H9 (cell line): ENCODE measurements around the gene SELPLG. TPM values are rescaled to one million over a fixed set of nuclear protein-coding genes. Genes with fewer than 3 reads are reported as not detected.

Experiments used
- DNase-seq: peaks from one replicate; pipeline ENCODE4 v3.0.0-alpha.2; 2017
- H2AFZ ChIP-seq: one replicate; pipeline ENCODE4 v1.6.1; 2013; ENCODE audit warnings: mild to moderate bottlenecking, low read length, control low read depth, moderate library complexity
- H2AK5ac ChIP-seq: 2 replicates; pipeline ENCODE4 v1.6.1; 2013; ENCODE audit warnings: low read length, control low read depth, mixed read lengths; ENCODE audit not compliant: insufficient read length
- H2BK120ac ChIP-seq: one replicate; pipeline ENCODE4 v1.6.1; 2013; ENCODE audit warnings: low read depth, mild to moderate bottlenecking, low read length, control low read depth, inconsistent platforms; ENCODE audit not compliant: poor library complexity, severe bottlenecking
- H2BK12ac ChIP-seq: 2 replicates; pipeline ENCODE4 v1.6.1; 2013; ENCODE audit warnings: low read length, control low read depth, mixed read lengths, low read depth; ENCODE audit not compliant: insufficient read length
- H2BK15ac ChIP-seq: 2 replicates; pipeline ENCODE4 v1.6.1; 2013; ENCODE audit warnings: low read depth, low read length, control low read depth
- H2BK20ac ChIP-seq: one replicate; pipeline ENCODE4 v1.6.1; 2013; ENCODE audit warnings: low read depth, mild to moderate bottlenecking, low read length, control low read depth, inconsistent platforms; ENCODE audit not compliant: poor library complexity, severe bottlenecking
- H2BK5ac ChIP-seq: 2 replicates; pipeline ENCODE4 v1.6.1; 2013; ENCODE audit warnings: low read length, control low read depth, mixed read lengths; ENCODE audit not compliant: insufficient read length
- H3K14ac ChIP-seq: 2 replicates; pipeline ENCODE4 v1.6.1; 2013; ENCODE audit warnings: low read length, control low read depth; ENCODE audit not compliant: insufficient read depth
- H3K18ac ChIP-seq: 2 replicates; pipeline ENCODE4 v1.6.1; 2013; ENCODE audit warnings: low read depth, mild to moderate bottlenecking, mixed read lengths, low read length, control low read depth; ENCODE audit not compliant: insufficient read length
- H3K23ac ChIP-seq: 2 replicates; pipeline ENCODE4 v1.6.1; 2013; ENCODE audit warnings: low read length, control low read depth, mixed read lengths, low read depth; ENCODE audit not compliant: insufficient read length
- H3K23me2 ChIP-seq: 2 replicates; pipeline ENCODE4 v1.6.1; 2013; ENCODE audit warnings: low read depth, mild to moderate bottlenecking, mixed read lengths, low read length, control low read depth; ENCODE audit not compliant: insufficient read length, poor library complexity, severe bottlenecking
- H3K27ac ChIP-seq: 2 replicates; pipeline ENCODE4 v1.5.1; 2013; ENCODE audit warnings: low read length, control low read depth, mixed read lengths, low read depth; ENCODE audit not compliant: insufficient read length
- H3K27me3 ChIP-seq: 2 replicates; pipeline ENCODE4 v1.6.1; 2013; ENCODE audit warnings: low read length, control low read depth, inconsistent platforms; ENCODE audit not compliant: insufficient read depth
- H3K4ac ChIP-seq: 2 replicates; pipeline ENCODE4 v1.6.1; 2013; ENCODE audit warnings: low read depth, mild to moderate bottlenecking, control low read depth, inconsistent platforms, low read length, moderate library complexity
- H3K4me1 ChIP-seq: 2 replicates; pipeline ENCODE4 v1.6.1; 2013; ENCODE audit warnings: low read length, control low read depth, inconsistent platforms; ENCODE audit not compliant: insufficient read depth
- H3K4me2 ChIP-seq: 2 replicates; pipeline ENCODE4 v1.6.1; 2013; ENCODE audit warnings: low read length, control low read depth, mixed read lengths; ENCODE audit not compliant: insufficient read length, insufficient read depth
- H3K56ac ChIP-seq: 2 replicates; pipeline ENCODE4 v1.6.1; 2013; ENCODE audit warnings: low read depth, mild to moderate bottlenecking, mixed read lengths, low read length, control low read depth; ENCODE audit not compliant: insufficient read length
- H3K79me1 ChIP-seq: 2 replicates; pipeline ENCODE4 v1.6.1; 2013; ENCODE audit warnings: low read depth, mild to moderate bottlenecking, moderate library complexity, low read length, control low read depth, inconsistent platforms; ENCODE audit not compliant: insufficient read depth, poor library complexity, severe bottlenecking
- H3K79me2 ChIP-seq: 2 replicates; pipeline ENCODE4 v1.6.1; 2013; ENCODE audit warnings: low read length, control low read depth, inconsistent platforms; ENCODE audit not compliant: insufficient read depth
- H3K9ac ChIP-seq: 2 replicates; pipeline ENCODE4 v1.6.1; 2013; ENCODE audit warnings: low read length, control low read depth, mixed read lengths; ENCODE audit not compliant: insufficient read length; ENCODE audit errors: extremely low read depth
- H3K9me3 ChIP-seq: one replicate; pipeline ENCODE4 v1.6.1; 2013; ENCODE audit warnings: low read depth, low read length, inconsistent platforms; ENCODE audit not compliant: control insufficient read depth
- H3T11ph ChIP-seq: one replicate; pipeline ENCODE4 v1.6.1; 2013; ENCODE audit warnings: mild to moderate bottlenecking, low read length, control low read depth, inconsistent platforms
- H4K20me1 ChIP-seq: one replicate; pipeline ENCODE4 v1.6.1; 2013; ENCODE audit not compliant: control insufficient read depth, insufficient read length, insufficient read depth
- H4K5ac ChIP-seq: 2 replicates; pipeline ENCODE4 v1.6.1; 2013; ENCODE audit warnings: low read depth, mild to moderate bottlenecking, mixed read lengths, low read length, control low read depth; ENCODE audit not compliant: insufficient read length
- H4K8ac ChIP-seq: replicated peaks from 2 replicates; pipeline ENCODE4 v1.6.1; 2013; ENCODE audit warnings: low read length, control low read depth, mixed read lengths, low read depth; ENCODE audit not compliant: insufficient read length
- H4K91ac ChIP-seq: 2 replicates; pipeline ENCODE4 v1.6.1; 2013; ENCODE audit warnings: low read depth, mild to moderate bottlenecking, moderate library complexity, mixed read lengths, low read length, control low read depth; ENCODE audit not compliant: insufficient read length
- H3K27ac Mint-ChIP-seq, 3 experiments: 2 replicates in 2 of 3; 3 replicates in 1 of 3; pipeline ENCODE4 v1.8.0; 2020 to 2021; ENCODE audit warnings: mixed read lengths in 3 of 3, mild to moderate bottlenecking in 1 of 3, moderate library complexity in 1 of 3
- H3K27me3 Mint-ChIP-seq: 2 replicates; pipeline ENCODE4 v1.8.0; 2021; ENCODE audit warnings: low read depth, mild to moderate bottlenecking, moderate library complexity, mixed read lengths
- H3K36me3 Mint-ChIP-seq, 3 experiments: 2 replicates in 2 of 3; 3 replicates in 1 of 3; pipeline ENCODE4 v1.8.0; 2020 to 2021; ENCODE audit warnings: low read depth in 3 of 3, mixed read lengths in 3 of 3; ENCODE audit not compliant: insufficient read depth in 1 of 3
- H3K4me1 Mint-ChIP-seq, 2 experiments: 2 replicates each; pipeline ENCODE4 v1.8.0; 2020; ENCODE audit warnings: mixed read lengths in 2 of 2
- H3K4me3 Mint-ChIP-seq, 2 experiments: 2 replicates in 1 of 2; 3 replicates in 1 of 2; pipeline ENCODE4 v1.8.0; 2020 to 2021; ENCODE audit warnings: mild to moderate bottlenecking in 2 of 2, mixed read lengths in 2 of 2, moderate library complexity in 1 of 2
- H3K9me3 Mint-ChIP-seq, 2 experiments: 2 replicates in 1 of 2; 3 replicates in 1 of 2; pipeline ENCODE4 v1.8.0; 2020; ENCODE audit warnings: mild to moderate bottlenecking in 2 of 2, mixed read lengths in 2 of 2, moderate library complexity in 1 of 2
- CTCF ChIP-seq: fragments of 200-600 bp; sonication (generic); conservative IDR thresholded peaks from 3 replicates; pipeline ENCODE4 v1.8.0; 2021; ENCODE audit warnings: antibody characterized with exemption, mild to moderate bottlenecking
- WGBS: extraction: QIAGEN DNeasy Blood & Tissue Kit; methylation state at CpG from one replicate; pipeline ENCODE4 v1.1.7; 2013; ENCODE audit warnings: missing lambda C conversion rate, low lambda C conversion rate, mixed read lengths; ENCODE audit not compliant: insufficient read length; ENCODE audit errors: extremely low coverage; 5-methylcytosine and 5-hydroxymethylcytosine counted together
- total RNA-seq: library from RNA; stranded (reverse); gene quantifications from 2 replicates; pipeline ENCODE4 v1.2.1, GENCODE V29; 2021

Gene SELPLG
- total RNA-seq, 1 experiment from 2014 or later, result 0.15 TPM

- Mint-ChIP-seq H3K9me3 (no peaks in the 10 kb centered on the region), H3K36me3 (no peaks in the 10 kb centered on the region), H3K4me3 (no peak overlapping the region; a peak in 1 of 5 replicates), H3K27me3 (peaks cover 2% of the 10 kb centered on the region; the same call in 1 of the 2 replicates), H3K27ac (peak overlapping the region in 2 of 3 experiments; percentile 74 to 79; a peak in 3 of 7 replicates), H3K4me1 (peaks cover 4 to 9% of the 10 kb centered on the region in 2 experiments; a peak in 3 of 4 replicates)
- no peaks in the 10 kb centered on the region for H3K27me3 ChIP-seq
- H4K20me1 ChIP-seq, result no peaks in the 10 kb centered on the region
- no peak overlapping the region for H3K14ac ChIP-seq
- no peak overlapping the region for H4K5ac ChIP-seq
- no peak overlapping the region for H3K4ac ChIP-seq
- H2BK15ac ChIP-seq, result no peak overlapping the region
- no peak overlapping the region for H2AK5ac ChIP-seq
- no peak for TF ChIP-seq CTCF
- H3K79me1 ChIP-seq, result no peaks in the 10 kb centered on the region
- no peaks in the 10 kb centered on the region for H3K9me3 ChIP-seq
- H3K23ac ChIP-seq, result no peak overlapping the region
- H3K4me2 ChIP-seq, result no peak overlapping the region
- no peak overlapping the region for H4K8ac ChIP-seq
- no peak overlapping the region for H3K27ac ChIP-seq
- H2BK20ac ChIP-seq, result no peak overlapping the region
- no peak overlapping the region for H4K91ac ChIP-seq
- no peak overlapping the region for H3T11ph ChIP-seq
- no peak overlapping the region for H3K56ac ChIP-seq
- H2AFZ ChIP-seq, result no peak overlapping the region
- no peak overlapping the region for H3K9ac ChIP-seq
- no peak overlapping the region for H3K18ac ChIP-seq
- no CpG with 5 or more reads among the region's 11 CpGs for WGBS
- H2BK120ac ChIP-seq, result no peak overlapping the region
- no peaks in the 10 kb centered on the region for H3K23me2 ChIP-seq
- no peak overlapping the region for H2BK5ac ChIP-seq
- DNase-seq, result no peak
- H3K79me2 ChIP-seq, result no peaks in the 10 kb centered on the region
- H3K4me1 ChIP-seq, result no peaks in the 10 kb centered on the region
- no peak overlapping the region for H2BK12ac ChIP-seq
Observed at GRCh38 chr12:108598553-108599250, 35.0 kb downstream of the SELPLG start.
